Panc1 (cell line): Measurements from ENCODE around the gene AHDC1. TPM values are rescaled to one million over a fixed set of nuclear protein-coding genes. Genes with fewer than 3 reads are reported as not detected.
A peak's percentile ranks its signal among the peaks of the same experiment; 100 is the strongest.

Source experiments
- ATAC-seq: fragments of 200-7000 bp; cut with Tn5 transposase; 2 replicates; pipeline ENCODE4 v1.9.1; 2020; ENCODE audit warnings: mild to moderate bottlenecking, moderate library complexity
- BruUV-seq: library from RNA; stranded (reverse); fragments of 400-500 nt; replicated peaks from 2 replicates; lab custom pipeline; 2021; lab: Mats Ljungman, UMichigan
- CTCF ChIA-PET: fragments of 300-600 bp; sonication (Branson Sonifier 250); formaldehyde crosslinking; loops from one replicate; lab custom pipeline; 2022; ENCODE audit warnings: antibody characterized with exemption; lab: Charles Lee
- POLR2A ChIA-PET: fragments of 300-600 bp; sonication (Branson Sonifier 250); formaldehyde crosslinking; loops from one replicate; lab custom pipeline; 2022; ENCODE audit warnings: antibody characterized with exemption; lab: Charles Lee
- DNase-seq: peaks from one replicate; pipeline ENCODE4 v3.0.0-alpha.2; 2010; ENCODE audit warnings: low read depth, low spot score
- H3K27ac ChIP-seq: 2 replicates; pipeline ENCODE4 v1.5.1; 2011; ENCODE audit warnings: mild to moderate bottlenecking, low read length, inconsistent platforms
- H3K27me3 ChIP-seq: fragments of 200-500 bp; sonication (Bioruptor generic); 2 replicates; pipeline ENCODE4 v1.6.0; 2014; ENCODE audit warnings: low read length, inconsistent platforms; ENCODE audit not compliant: control insufficient read depth, insufficient read depth
- H3K36me3 ChIP-seq: fragments of 200-500 bp; sonication (Bioruptor generic); 2 replicates; pipeline ENCODE4 v1.5.1; 2014; ENCODE audit warnings: inconsistent platforms, mild to moderate bottlenecking, low read length, moderate library complexity; ENCODE audit not compliant: control insufficient read depth, insufficient read depth
- H3K4me1 ChIP-seq: 2 replicates; pipeline ENCODE4 v1.5.1; 2011; ENCODE audit warnings: inconsistent platforms, mild to moderate bottlenecking, low read length, moderate library complexity; ENCODE audit not compliant: control insufficient read depth, insufficient read depth
- H3K4me3 ChIP-seq, 2 experiments: 2 replicates each; pipeline ENCODE4 v1.5.1; 2011 to 2012; ENCODE audit warnings: low read depth in 2 of 2, low read length in 2 of 2, mild to moderate bottlenecking in 2 of 2, inconsistent platforms in 1 of 2, moderate library complexity in 1 of 2
- H3K9me3 ChIP-seq: fragments of 200-500 bp; sonication (Bioruptor generic); 2 replicates; pipeline ENCODE4 v1.5.1; 2014; ENCODE audit warnings: low read depth, mild to moderate bottlenecking, inconsistent platforms, low read length, moderate library complexity; ENCODE audit not compliant: control insufficient read depth, insufficient read depth
- POLR2AphosphoS5 ChIP-seq: IDR thresholded peaks from 2 replicates; pipeline ENCODE4 v1.6.1; 2012; ENCODE audit warnings: mild to moderate bottlenecking, low read depth, low read length, moderate library complexity
- REST ChIP-seq, 2 experiments: IDR thresholded peaks; 2 replicates each; pipeline ENCODE4 v1.6.1; 2011 to 2012; ENCODE audit warnings: low read depth in 2 of 2, control low read depth in 1 of 2, low read length in 1 of 2, mild to moderate bottlenecking in 1 of 2, moderate library complexity in 1 of 2; ENCODE audit not compliant: insufficient read depth in 1 of 2
- SIN3A ChIP-seq: IDR thresholded peaks from 2 replicates; pipeline ENCODE4 v1.6.1; 2012; ENCODE audit warnings: low read depth, mild to moderate bottlenecking, low read length, moderate library complexity, borderline replicate concordance; ENCODE audit not compliant: insufficient read depth
- TCF7L2 ChIP-seq: IDR thresholded peaks from 2 replicates; pipeline ENCODE4 v1.6.1; 2011; ENCODE audit warnings: mild to moderate bottlenecking, low read depth, low read length, inconsistent platforms
- in situ Hi-C: cut with HindIII; loops from 2 replicates; pipeline ENCODE4 v1.10.0; 2016; ENCODE audit warnings: low sequenced_read_pairs, low pct_unique_long_range_greater_than_20kb
- intact Hi-C: fragments of 100-400 bp; cut with micrococcal nuclease; formaldehyde crosslinking; loops from one replicate; pipeline ENCODE4 v1.10.0; 2022; ENCODE audit not compliant: unreplicated experiment
- total RNA-seq: library from RNA; stranded (reverse); gene quantifications from one replicate; pipeline ENCODE4 v1.2.1, GENCODE V29; 2021; ENCODE audit not compliant: unreplicated experiment
- TF ChIP-seq, protein P1 (sequence below): fragments of 450-650 bp; IDR thresholded peaks from 2 replicates; pipeline ENCODE4 v1.5.1; 2017; ENCODE audit warnings: mild to moderate bottlenecking

AHDC1 gene
- total RNA-seq, 1 experiment from 2014 or later = 47.1 TPM

GRCh38 chr1:27634177-27634984 lies 30.4 kb upstream of the AHDC1 start:
- CTCF ChIA-PET = no interaction called here
- Histone ChIP-seq H3K4me1 (no peaks in the 10 kb centered on the region), H3K27me3 (peaks cover 9% of the 10 kb centered on the region; the same call in 1 of the 2 replicates), H3K9me3 (no peaks in the 10 kb centered on the region), H3K36me3 (no peaks in the 10 kb centered on the region), H3K4me3 (peak overlapping the region; percentile 25 to 41), H3K27ac (no peak overlapping the region)
- DNase-seq (no peak), ATAC-seq (0 out of 2 replicates have a peak, but pooled peaks have one; percentile 33)
- TF ChIP-seq REST (IDR thresholded peaks at IDR 0.05; ENCODE audit: insufficient read depth in 1 of 2, low read depth in 2 of 2, low read length in 1 of 2) (no peak), TCF7L2 (no peak), SIN3A (no peak), POLR2AphosphoS5 (no peak)
- TF ChIP-seq, protein P1, sequence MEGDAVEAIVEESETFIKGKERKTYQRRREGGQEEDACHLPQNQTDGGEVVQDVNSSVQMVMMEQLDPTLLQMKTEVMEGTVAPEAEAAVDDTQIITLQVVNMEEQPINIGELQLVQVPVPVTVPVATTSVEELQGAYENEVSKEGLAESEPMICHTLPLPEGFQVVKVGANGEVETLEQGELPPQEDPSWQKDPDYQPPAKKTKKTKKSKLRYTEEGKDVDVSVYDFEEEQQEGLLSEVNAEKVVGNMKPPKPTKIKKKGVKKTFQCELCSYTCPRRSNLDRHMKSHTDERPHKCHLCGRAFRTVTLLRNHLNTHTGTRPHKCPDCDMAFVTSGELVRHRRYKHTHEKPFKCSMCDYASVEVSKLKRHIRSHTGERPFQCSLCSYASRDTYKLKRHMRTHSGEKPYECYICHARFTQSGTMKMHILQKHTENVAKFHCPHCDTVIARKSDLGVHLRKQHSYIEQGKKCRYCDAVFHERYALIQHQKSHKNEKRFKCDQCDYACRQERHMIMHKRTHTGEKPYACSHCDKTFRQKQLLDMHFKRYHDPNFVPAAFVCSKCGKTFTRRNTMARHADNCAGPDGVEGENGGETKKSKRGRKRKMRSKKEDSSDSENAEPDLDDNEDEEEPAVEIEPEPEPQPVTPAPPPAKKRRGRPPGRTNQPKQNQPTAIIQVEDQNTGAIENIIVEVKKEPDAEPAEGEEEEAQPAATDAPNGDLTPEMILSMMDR = no peak
- intact Hi-C loops (no loop called here), in situ Hi-C loops (no loop called here)
- BruUV-seq = no TSS peak
- POLR2A ChIA-PET = no interaction called here

DNA sequence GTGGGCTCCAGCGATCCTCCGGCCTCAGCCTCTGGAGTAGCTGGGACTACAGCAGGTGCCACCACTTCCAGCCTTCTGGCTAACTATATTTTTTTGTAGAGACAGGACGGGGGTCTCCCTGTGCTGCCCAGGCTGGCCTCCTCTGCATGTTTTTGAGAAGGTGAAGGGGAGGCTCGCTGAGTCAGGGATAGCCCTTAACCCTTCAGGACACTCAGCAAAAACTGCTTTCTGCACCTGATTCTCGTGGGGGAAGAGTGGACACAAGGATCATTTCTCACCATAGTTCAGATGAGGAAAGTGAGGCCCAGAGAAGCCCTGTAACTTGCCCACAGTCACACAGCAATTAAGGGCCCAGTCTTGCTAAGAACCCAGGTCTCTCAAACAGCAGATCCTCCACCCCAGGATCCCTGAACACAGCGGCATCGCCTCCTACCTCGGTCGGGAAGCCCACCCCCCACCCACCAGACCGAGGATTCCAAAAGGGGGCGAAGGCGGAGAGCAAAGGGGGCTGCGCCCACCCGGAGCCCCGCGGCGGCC lies 29.8 kb upstream of the AHDC1 start:
- H3K27ac ChIP-seq = no peak overlapping the region

More for the DNA sequence above, 29.8 kb upstream of the AHDC1 start:
- in situ Hi-C loops (no loop called here), intact Hi-C loops (no loop called here)
- H3K27me3 ChIP-seq = peaks cover 9% of the 10 kb centered on the region; the same call in 1 of the 2 replicates
- ChIA-PET CTCF (no interaction called here), POLR2A (no interaction called here)
- no peak for TF ChIP-seq REST (IDR thresholded peaks at IDR 0.05; ENCODE audit: insufficient read depth in 1 of 2, low read depth in 2 of 2, low read length in 1 of 2)
- TF ChIP-seq, protein P1 = no peak
- no peaks in the 10 kb centered on the region for H3K36me3 ChIP-seq
- BruUV-seq = no TSS peak
- peak overlapping the region; percentile 25 to 41 for H3K4me3 ChIP-seq
- no peaks in the 10 kb centered on the region for H3K4me1 ChIP-seq
- DNase-seq (no peak), ATAC-seq (no peak)
- H3K9me3 ChIP-seq = no peaks in the 10 kb centered on the region
